Activated effector memory CD4-positive, alpha-beta T cell treated with anti-CD3 and anti-CD28 coated beads, Interleukin-2, amount 50 U/mL, for 16 hours (primary cell): ENCODE measurements around the gene PNLIPRP2.

ENCODE experiments used
- DNase-seq: peaks from one replicate; pipeline ENCODE4 v3.0.0-alpha.2; 2020

PNLIPRP2 gene

GRCh38 chr10:116620423-116621400 is at the start of gene PNLIPRP2:
PNLIPRP2 (plus strand) TSS chr10:116620953.
- no peak for DNase-seq

DNA sequence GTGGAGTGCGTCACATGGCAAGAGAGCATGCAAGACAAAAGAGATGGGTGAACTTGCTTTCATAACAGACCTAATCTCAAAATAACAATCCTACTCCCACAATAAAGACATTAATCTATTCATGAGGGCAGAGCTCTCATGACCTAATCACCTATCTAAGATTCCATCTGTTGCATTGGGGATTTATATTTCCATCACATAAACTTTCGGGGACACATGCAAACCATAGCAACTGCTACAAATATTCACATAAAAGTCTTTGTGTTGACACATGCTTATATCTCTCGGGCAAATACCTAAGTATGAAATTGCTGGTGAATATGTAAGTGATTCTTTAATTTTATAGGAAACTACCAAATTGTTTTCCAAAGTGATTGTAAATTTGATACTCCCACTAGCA is 46.0 kb upstream of the PNLIPRP2 start:
- no peak for DNase-seq

DNA sequence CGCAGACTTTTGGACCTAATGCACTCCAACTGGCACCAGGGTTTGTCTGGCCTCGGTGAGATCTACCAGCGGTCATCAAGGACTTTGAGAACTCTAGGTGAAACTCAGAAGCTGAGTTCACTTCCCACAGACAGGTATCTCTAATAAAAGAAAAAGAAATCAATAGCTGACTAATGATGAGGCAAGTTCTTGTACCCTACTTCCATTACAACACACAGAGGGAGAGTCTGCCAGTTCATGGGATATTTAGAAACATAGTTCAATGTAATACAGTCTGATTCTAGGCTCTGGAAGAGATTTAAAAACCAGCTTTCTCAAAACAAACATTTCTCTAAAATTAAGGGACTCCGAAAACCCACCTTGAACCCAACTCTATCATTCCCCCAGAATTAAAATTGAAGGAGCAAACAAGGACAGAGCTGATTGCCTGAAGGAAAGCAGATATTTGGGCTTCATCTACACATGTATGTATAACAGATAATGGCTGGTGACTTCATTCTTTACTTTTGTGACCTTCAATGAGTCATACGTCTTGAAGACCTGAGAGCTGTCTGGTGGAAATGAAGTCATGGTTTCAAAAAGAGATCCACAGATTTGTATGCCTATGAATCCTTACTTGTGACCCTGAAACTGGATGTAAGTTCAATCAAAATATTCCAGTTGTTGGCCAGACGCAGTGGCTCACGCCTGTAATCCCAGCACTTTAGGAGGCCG is 32.7 kb upstream of the PNLIPRP2 start:
- DNase-seq, result no peak

DNA sequence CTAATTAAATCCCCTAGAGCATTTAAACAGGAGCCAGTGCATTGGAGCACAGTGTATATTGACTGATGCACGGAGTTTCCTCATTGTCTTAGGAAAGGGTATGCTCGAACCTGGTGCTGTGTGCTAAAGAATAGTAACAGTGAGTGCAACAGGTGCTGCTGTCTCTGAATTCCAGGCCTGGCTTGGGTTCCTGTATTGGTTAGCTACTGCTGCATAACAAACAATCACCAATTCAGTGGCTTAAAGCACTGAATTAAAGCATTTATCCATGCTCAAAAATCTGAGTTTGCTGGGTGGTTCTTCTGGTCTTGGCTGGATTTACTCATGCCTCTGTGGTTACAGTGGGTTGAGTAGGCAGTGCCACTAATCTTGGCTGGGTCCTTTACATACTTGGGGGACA is 31.8 kb upstream of the PNLIPRP2 start:
- no peak for DNase-seq

GRCh38 chr10:116589926-116590325 is 30.8 kb upstream of the PNLIPRP2 start:
- DNase-seq, result no peak

GRCh38 chr10:116590590-116591444 is 29.9 kb upstream of the PNLIPRP2 start, which contains the start of gene PNLIPRP1:
PNLIPRP1 (plus strand) TSS chr10:116590959; CDS start chr10:116591130, 171 bp downstream.
- DNase-seq, result no peak

DNA sequence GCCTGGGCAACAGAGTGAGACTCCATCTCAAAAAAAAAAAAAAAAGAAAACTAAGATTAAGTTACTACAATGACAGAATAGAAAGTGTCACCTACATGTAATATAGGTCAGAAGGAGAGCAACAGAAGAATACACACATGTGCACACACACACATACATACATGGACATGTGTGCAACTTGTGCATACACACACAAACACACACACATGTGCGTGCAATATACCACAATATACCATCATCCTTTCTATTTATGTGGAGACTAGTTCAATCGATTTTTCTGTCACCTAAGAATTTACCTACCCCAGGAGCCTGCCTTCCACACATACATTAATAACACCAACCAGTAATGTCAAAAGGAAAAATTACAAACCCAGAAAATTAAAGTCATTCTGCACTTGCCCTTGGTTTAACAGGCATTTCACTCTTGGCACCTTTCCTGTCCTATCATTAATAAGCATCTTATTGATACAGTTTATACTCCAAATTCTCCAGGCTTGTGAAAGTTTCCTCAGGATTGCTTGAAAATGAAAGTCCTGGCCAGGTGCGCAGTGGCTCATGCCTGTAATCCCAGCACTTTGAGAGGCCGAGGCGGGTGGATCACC is 27.5 kb upstream of the PNLIPRP2 start:
- DNase-seq, result no peak

DNA sequence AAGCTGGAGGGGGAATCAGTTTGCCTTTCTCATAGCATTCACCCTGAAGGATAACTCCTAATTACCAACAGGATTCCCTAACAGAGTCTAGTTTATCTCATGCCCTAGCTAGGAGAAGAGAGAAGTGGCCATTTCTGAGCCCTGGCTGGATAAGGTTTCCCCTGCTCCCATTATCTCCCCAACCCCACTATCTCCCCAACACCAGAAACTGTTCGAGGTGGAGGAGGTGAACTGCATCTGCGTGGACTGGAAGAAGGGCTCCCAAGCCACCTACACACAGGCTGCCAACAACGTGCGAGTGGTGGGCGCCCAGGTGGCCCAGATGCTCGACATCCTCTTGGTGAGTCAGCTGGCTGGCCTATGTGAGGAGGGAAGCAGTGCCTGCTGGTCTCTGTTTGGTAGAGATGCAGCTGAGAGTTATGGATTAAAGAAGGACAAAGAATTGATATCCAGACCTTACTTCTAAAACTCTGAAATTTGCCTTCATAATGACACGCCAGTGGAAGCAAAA is 26.2 kb upstream of the PNLIPRP2 start:
- no peak for DNase-seq

DNA sequence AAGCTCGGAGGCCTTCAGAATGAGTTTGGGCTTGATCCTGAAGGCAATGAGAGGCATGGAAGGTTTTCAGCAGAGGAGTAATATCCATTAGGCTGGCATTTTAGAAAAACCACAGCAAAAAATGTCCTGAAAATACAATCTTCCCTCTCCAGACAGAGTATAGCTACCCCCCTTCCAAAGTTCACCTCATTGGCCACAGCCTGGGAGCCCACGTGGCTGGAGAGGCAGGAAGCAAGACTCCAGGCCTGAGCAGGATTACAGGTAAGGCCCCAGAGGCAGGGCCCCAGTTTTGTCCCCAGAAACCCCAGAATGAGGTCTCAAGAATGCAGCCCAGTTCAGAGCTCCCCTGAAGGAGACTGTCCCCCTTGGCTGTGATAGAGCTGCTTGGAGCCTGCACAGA is 24.7 kb upstream of the PNLIPRP2 start:
- no peak for DNase-seq

- DNase-seq, result no peak
These were observed 23.2 kb upstream of the PNLIPRP2 start for GRCh38 chr10:116597543-116597942.

DNA sequence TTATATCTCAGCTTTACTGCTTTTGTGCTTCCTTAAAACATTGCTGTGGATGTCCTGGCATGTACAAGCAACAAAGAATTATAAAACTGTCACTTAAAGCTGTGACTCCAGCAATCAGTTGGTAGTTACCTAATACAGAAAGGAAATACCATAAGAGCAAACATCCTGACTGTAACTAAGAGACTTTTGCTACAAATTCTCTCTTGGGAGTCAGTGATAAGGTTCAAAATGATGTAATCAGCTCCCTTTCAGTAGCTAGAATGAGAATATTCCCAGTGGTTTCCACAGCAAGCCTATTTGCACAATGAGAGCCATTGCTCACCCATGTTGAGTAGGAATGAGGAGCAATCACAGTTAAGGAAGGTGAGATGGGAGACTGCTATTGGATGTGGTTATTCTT is 22.4 kb upstream of the PNLIPRP2 start:
- DNase-seq, result no peak

DNA sequence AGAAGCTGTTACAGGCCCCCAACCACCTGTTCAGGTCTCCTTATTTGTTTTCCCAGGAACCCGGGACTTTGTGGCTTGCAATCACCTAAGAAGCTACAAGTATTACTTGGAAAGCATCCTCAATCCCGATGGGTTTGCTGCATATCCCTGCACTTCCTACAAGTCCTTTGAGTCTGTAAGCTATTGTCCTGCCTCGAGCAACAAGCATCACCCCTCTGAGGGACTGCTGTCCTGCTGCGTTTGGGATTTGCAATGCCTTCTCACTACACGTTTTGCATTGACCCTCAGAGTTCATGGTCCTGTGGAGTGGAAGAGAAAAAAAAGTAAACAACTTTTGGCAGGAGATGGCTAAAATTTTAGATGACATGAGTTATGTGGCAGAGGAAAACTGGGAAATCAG is 20.8 kb upstream of the PNLIPRP2 start:
- no peak for DNase-seq

- no peak for DNase-seq
These were observed 17.9 kb upstream of the PNLIPRP2 start for GRCh38 chr10:116602648-116603400.

DNA sequence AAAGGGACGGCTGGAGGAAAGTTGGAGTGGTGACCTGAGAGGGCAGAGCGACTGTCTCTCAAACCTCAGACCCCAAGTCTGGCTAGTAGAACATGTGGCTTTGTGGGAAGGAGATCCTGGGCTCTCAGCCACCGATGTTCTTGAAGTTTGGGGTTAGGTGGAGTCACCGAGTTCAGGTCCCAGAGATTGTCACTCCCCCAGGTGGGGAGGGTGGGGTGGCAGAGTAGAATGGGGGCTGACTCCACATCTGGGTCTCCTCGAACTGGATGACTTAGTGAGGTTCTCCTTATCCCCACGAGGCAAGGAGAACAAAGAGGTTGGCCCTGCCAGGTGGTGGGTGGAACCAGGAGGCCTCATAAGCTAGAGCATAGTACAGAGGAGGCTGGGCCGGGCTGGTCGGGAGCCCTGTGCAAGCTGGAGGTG is 14.7 kb upstream of the PNLIPRP2 start:
- DNase-seq, result no peak

- no peak for DNase-seq
These were observed 13.4 kb upstream of the PNLIPRP2 start for GRCh38 chr10:116607336-116607735.

DNA sequence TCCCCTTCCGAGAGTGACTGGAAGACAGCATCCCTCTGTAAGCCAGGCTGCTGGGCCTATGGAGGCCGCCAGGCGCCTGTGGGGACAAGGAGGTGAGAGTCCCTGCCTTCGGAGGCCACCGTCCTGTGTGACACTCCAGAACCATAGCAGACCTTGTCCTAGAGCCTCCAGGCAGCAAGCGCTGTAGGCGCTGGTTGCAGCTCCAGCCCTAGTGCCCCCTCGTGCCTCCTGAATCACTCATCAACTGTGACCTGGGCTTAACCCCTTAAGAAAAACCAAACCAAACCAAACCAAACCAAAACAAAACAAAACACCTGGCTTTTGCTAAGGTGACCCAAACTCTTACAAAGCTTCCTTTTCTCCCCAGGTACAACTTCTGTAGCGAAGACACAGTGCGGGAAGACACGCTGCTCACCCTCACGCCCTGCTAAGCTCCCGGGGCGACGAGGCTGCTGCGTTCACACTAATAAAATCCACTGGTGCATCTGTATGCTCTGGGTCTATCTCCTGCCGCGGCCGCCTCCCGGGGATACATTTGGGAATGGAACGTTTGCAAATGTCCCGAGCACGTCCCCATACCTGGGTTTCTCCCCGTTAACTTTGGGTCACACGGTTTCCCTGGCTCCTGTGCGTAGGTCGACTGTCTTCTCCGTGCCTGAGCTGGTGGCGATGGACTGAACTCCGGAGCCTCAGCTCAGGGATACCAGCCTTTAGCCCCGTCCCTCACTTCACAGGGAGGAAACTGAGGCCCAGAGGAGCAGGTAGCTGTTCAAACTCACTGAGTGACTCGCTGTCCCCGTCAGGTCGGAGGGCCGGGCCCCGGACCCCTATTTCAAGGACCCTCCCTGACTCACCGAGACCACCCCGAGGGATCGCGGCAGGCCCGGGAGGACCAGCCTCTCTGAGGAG is 11.8 kb upstream of the PNLIPRP2 start:
- DNase-seq, result no peak

GRCh38 chr10:116610443-116611152 is 10.2 kb upstream of the PNLIPRP2 start:
- DNase-seq, result no peak

DNA sequence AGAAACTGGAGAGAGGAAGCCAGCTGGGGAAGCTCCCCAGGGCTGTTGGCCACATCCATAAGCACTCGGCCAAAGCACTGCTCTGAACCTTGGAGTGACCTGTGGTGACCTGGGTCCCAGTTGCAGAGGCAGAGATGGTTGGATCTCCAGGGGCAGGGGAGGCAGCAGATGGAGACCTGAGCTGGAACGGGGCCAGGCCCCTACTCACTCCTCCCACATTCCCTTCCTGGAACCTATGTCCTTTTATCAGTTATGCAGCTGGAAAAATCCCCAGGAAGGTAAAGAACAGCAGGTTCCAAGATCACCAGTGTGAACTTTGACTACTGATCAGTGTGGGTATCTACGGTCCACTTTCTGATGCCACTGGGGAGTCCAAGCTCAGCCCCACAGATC is 9.6 kb upstream of the PNLIPRP2 start:
- no peak for DNase-seq

- no peak for DNase-seq
These were observed 8.5 kb upstream of the PNLIPRP2 start for GRCh38 chr10:116612107-116612769.
